Measurements from ENCODE around the gene OTUD1. TPM values are rescaled to one million over a fixed set of nuclear protein-coding genes. Genes with fewer than 3 reads are reported as not detected.

Gene OTUD1
- total RNA-seq, 1 donor from 2014 or later, result 17.8 TPM

DNA sequence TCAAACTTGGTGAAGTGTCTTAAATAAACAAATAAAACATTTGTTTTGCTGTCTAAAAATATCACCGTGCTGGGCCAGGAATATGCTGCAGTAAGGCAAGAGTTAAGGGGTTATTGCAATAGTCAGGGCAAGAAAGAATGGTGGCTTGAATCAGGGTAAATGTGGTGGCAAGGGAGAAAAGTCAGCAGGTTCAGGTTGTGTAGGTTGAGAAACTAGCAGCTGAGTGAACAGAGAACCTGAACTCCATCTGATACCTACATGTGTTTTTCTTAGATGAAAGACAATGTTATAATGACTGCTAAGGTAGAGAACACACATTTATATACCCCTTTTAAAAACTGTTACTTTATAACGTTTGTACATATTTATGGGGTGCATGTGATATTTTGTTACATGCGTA lies 28.7 kb downstream of the OTUD1 start:
- no peak for DNase-seq

GRCh38 chr10:23469596-23470237 lies 30.8 kb downstream of the OTUD1 start:
- DNase-seq, result no peak

- DNase-seq, result no peak
Measured at GRCh38 chr10:23472181-23472580, 33.3 kb downstream of the OTUD1 start.

GRCh38 chr10:23474081-23474480 lies 35.2 kb downstream of the OTUD1 start:
- DNase-seq, result no peak

DNA sequence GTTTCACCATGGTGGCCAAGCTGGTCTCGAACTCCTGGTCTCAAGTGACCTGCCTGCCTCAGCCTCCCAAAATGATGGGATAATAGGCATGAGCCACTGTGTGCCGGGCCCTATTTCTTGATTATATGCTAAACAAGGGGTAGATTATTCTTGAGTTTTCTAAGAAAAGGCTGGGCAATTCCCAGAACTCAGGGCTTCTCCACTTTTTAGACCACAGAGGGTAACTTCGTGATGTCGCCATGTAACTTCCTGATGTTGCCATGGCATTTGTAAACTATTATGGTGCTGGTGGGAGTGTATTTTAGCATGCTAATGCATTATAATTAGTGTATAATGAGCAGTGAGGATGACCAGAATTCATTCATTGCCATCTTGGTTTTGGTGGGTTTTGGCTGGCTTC lies 35.8 kb downstream of the OTUD1 start:
- no peak for DNase-seq

- no peak for DNase-seq
Measured at GRCh38 chr10:23478570-23478969, 39.7 kb downstream of the OTUD1 start.

DNA sequence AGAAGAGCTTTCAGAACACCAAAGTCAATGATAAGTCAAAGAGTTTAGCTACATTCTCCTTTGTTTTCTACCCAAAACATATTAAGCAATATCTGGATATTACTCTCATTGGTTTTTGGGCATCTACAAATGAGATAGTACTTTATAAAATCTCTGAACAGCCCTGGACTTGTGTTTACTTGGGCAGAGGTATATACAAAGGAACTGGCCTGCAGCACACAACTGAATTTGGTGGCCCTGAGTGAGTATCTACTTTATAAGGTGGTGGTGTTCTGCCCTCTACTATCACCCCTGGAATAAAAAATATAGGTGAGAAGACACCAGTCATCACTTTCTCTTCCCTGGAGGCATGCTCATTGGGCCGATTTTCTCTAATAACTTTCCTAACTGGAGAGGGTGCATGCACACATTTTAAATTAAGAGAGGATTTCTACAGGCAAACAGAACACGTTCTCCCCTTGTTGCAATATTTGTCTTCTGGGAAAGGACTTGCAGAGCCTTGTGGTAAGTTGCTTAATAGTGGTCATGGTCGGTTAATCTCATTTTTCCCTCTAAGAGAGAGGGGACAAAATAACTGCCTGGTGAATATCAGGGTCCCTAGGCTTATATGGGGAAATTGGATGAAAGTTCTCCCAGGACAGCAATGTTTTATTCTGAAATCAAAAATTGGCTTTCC lies 41.1 kb downstream of the OTUD1 start:
- no peak for DNase-seq

DNA sequence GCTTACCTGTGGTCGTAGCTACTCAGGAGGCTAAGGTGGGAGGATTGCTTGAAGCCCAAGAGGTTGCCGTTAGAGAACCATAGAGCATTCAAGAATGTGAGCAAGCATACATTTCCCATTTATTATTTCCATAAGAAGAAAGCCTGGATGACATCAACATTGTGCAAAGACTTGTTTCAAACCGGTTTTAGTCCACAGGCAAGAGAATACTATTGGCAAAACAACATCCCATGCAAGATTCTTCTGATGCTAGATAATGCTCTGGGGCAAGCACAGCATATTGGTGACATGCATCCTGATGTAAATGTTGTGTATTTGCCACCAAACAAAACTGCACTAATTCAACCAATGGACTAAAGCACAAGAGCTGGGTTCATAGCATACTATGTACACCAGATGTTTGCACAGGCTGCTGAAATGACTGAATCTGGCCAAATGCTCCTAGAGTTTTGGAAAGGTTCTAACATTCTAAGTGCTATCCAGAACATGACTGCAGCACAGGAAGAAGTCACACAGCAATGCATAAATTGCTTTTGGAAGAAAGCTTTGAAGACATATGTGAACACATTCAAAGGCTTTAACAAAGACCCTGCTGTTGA lies 42.6 kb downstream of the OTUD1 start:
- DNase-seq, result no peak

DNA sequence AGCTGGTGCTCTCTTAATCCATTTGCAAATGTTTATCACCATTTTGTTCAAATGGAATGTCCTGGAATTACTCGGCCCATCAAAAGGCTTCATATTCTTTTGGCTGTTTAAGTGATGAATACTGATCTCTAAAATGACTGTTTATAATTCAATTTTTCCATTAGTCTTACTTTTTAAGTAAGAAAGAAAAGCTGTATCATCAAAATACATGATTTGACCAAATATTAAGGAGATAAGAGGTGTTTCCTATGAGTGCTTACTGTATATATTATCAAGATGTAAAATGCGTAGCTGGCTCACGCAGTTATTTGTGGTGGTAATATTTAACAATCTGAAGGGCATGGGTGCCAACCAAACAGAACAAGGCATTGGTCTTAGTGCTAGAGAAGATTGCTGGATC lies 51.2 kb downstream of the OTUD1 start:
- no peak for DNase-seq

Small RNAs within 50 kb of the gene (small RNA-seq; reads per million reads assigned to genes)
- not detected for gene MIR1254-2

Other genes with a start within 250 kb of the OTUD1 start
- not detected for gene PTF1A, start 246.8 kb upstream of the OTUD1 start, total RNA-seq
- gene C10orf67, start 94.3 kb upstream of the OTUD1 start, total RNA-seq, result 0.16 TPM

All from occipital lobe (tissue), 3 donors.